ENCODE measurements around the gene ABCA4. TPM values are rescaled to one million over a fixed set of nuclear protein-coding genes. Genes with fewer than 3 reads are reported as not detected.
"Not testable (repeated sequence)": the region's sequence is repeated elsewhere in the genome, so short reads cannot be mapped to it uniquely, and the experiment has no call there.

The ABCA4 gene
- total RNA-seq, 1 experiment from 2014 or later, result not detected

- in situ Hi-C loops (cut with HindIII; ENCODE audit: low pct_unique_long_range_greater_than_20kb, low sequenced_read_pairs); DNase-seq (ENCODE audit: low read depth): not testable (repeated sequence)
Observed at GRCh38 chr1:93947002-93947686, 173.8 kb downstream of the ABCA4 start.

Other genes with a start within 250 kb of the ABCA4 start
- gene DNTTIP2, start 241.9 kb downstream of the ABCA4 start, total RNA-seq (2014; rRNA removed; shearing (Covaris generic); ENCODE audit: low replicate concordance), result 27.4 and 34.5 TPM in 2 replicates
- gene GCLM, start 211.7 kb downstream of the ABCA4 start, total RNA-seq (2014; rRNA removed; shearing (Covaris generic); ENCODE audit: low replicate concordance), result 146 and 194 TPM in 2 replicates
- gene ARHGAP29, start 116.4 kb upstream of the ABCA4 start, total RNA-seq (2014; rRNA removed; shearing (Covaris generic); ENCODE audit: low replicate concordance), result 31.9 and 37.5 TPM in 2 replicates